SIG-M5 (cell line): ENCODE data around the gene RABEP2.
"Not testable (repeated sequence)": the region's sequence is repeated elsewhere in the genome, so short reads cannot be mapped to it uniquely, and the experiment has no call there.

ENCODE experiments used
- DNase-seq: peaks from one replicate; lab custom pipeline; 2025; lab: John Stamatoyannopoulos, UW

RABEP2 gene, protein sequence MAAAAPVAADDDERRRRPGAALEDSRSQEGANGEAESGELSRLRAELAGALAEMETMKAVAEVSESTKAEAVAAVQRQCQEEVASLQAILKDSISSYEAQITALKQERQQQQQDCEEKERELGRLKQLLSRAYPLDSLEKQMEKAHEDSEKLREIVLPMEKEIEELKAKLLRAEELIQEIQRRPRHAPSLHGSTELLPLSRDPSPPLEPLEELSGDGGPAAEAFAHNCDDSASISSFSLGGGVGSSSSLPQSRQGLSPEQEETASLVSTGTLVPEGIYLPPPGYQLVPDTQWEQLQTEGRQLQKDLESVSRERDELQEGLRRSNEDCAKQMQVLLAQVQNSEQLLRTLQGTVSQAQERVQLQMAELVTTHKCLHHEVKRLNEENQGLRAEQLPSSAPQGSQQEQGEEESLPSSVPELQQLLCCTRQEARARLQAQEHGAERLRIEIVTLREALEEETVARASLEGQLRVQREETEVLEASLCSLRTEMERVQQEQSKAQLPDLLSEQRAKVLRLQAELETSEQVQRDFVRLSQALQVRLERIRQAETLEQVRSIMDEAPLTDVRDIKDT

DNA sequence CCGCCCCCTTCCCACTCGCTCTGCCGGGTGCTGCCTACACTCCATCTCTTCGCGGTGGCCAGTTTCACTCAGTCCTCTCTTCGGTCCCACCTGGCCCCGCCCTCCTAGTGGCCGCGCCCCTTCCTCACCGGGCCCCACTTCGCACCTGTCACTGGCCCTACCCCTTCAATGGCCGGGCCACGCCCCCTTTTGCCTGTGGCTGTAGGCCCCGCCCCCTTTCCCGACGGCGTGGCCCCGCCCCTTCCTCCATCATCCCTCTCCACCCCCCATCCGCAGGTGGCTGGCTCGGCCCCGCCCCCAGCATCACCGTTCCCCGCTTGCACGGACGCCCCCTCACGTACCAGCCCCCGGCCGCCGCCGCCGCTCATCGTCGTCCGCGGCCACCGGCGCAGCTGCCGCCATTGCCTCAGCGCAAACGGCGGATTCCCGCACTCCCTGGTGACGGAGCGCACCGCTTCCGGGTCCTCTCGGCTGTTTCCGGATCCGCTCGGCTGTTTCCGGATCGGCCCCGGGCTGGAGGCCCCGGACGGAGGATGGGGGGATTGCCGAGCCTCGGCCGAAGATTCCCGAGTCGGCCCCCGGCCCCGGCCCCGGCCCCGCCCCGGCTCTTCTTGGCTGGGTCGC is at the start of gene RABEP2:
TSS of gene RABEP2 (minus strand) at position 477 of the 624 bp plus-strand sequence. CDS start at position 402, 75 bp downstream.
- DNase-seq = no peak

DNA sequence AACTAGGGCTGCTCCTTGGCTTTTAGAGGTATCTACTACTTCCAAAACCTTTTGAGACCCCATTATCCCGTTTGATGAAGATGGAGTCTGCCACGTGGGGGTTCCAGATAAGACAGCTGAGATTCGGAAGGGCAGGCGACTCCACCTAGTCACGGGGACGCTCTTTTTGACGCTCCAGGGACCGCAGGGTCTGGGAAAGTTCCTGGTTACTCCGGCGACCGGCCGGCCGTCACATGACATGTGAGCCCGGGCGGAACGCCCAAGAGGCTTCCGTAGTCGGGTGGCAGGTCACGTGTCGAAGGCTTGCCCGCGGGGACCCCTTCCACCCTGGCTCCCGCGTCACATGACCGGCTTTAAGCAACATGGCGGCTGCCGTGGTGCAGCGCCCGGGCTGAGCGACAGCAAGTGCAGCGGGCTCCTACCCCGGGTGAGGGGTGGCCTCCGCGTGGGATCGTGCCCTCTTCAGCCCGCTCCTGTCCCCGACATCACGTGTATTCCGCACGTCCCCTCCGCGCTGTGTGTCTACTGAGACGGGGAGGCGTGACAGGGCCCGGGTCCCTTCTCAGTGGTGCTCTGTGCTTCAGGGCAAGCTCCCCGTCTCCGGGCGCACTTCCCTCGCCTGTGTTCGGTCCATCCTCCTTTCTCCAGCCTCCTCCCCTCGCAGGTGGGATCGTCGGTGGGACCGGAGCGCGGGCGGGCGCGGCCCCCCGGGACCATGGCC is 49.6 kb upstream of the RABEP2 start, which contains the start of gene SPNS1:
TSS of gene SPNS1 (plus strand) at position 342 of the 721 bp plus-strand sequence. CDS start at position 716, 374 bp downstream.
- DNase-seq = peak; percentile 60

DNA sequence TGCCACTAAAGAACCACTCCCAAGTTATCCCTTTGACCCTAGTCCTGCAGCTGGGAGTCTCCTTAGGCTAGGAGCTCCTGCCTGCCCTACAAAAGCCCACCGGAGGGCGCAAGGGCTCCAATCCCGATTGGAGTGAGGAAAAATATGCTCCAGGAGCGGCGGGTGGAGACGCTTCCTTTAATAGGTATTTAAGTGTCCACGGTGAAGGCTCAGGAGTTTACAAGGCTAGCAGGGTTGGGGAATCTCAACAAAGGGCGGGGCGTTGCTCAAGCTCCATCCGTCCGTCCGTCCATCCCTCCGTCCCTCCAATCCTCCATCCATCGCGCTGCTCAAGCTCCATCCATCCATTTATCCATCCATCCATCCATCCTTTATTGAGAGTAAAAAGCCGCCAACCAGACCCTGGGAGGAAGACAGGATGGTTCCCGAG is 49.0 kb upstream of the RABEP2 start:
- no peak for DNase-seq

DNA sequence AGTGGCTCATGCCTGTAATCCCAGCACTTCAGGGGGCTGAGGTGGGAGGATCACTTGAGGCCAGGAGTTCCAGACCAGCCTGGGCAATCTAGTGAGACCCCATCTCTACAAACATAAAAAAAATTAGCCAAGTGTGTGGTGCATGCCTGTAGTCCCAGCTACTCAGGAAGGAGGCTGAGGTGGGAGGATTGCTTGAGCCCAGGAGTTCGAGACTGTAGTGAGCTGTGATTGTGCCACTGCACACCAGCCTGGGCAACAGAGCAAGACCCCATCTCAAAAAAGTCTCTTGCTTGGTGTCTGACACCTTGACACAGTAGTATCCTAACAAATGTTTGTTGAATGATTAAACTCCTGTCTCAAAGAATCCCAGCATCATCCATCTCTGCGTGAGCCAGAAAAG is 44.7 kb upstream of the RABEP2 start:
- not testable (repeated sequence) for DNase-seq

DNA sequence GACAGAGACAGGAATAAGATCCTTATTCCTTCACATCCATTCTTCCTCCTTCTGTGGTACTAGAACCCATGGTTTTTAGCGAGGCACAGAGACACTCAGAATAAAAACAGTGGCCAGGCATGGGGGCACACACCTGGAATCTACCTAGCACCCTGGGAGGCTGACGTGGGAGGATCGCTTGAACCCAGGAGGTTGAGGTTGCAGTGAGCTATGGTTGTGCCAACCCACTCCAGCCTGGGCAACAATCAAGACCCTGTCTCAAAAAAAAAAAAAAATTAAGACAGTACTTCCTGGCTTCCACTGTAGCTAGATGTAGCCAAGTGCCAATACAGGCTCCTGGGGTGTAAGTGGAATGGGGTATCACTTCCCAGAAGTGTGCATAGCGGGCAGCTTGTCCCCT is 42.1 kb upstream of the RABEP2 start:
- DNase-seq = no peak

DNA sequence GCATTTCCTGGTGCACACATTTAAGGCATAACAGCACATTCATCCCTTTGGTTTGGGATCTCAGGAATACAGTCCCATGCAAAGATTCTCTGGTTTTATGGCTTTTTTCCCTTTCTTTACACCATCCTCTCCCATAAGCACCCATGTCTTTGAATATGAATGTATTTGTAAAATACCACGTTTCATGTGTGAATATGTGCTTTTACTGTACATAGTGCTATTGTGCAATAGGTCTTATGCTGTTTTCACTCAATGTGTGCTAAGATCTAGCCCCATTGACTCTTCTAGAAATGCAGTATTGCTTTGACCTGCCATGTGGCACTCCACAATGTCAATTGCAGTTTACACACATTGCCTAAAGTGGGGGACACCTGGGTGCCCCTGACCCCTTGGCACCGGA is 39.5 kb upstream of the RABEP2 start:
- no peak for DNase-seq

DNA sequence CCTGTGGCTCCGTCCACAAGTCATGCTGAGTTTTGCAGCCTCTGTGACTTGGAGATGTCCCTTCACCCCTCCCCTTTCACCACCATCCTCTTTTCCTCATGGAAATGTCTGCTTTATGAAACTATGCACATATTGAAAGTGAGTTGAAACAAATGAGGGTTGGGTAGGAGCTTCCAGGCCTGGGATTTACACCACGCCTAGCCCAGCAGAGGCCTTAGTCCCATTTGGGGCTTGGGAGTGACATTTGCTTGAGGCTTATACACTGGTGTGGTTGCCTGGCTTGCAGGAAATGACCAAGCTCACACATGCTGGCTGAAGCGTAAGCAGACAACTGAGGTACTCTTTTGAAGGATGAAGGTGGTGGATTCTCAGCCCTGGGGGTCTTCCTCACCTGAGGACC is 39.0 kb upstream of the RABEP2 start:
- DNase-seq = no peak

DNA sequence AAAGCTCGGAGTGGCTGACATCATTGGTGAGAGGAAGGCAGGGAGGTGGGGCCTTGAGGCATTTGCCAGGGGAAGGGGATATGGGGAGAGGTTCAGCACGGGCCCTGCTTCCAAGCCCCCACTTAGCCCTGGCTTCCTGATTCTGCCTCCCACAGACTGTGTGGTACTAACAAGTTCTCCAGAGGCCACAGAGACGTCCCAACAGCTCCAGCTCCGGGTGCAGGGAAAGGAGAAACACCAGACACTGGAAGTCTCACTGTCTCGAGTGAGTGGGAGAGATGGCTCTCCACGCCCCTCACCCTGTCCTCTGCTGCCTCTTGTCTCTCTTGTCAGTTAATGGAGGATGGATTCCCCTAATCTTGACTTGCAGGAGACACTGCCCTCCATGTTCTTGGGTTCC is 33.8 kb upstream of the RABEP2 start:
- no peak for DNase-seq

DNA sequence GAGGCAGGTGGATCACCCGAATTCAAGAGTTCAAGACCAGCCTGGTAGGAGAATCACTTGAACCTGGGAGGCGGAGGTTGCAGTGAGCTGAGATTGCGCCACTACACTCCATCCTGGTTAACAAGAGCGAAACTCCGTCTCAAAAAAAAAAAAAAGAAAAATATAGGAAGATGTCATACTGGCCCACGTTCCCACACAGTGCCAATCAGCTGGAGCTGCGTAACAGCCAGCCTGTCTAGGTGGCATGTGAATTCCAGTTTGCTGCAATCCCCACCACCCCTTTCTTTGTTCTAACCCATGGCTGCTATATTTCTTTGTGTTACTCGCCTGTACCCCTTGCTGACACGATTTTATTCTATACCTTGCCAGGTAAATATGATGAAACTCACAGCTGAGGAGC is 33.2 kb upstream of the RABEP2 start:
- no peak for DNase-seq

DNA sequence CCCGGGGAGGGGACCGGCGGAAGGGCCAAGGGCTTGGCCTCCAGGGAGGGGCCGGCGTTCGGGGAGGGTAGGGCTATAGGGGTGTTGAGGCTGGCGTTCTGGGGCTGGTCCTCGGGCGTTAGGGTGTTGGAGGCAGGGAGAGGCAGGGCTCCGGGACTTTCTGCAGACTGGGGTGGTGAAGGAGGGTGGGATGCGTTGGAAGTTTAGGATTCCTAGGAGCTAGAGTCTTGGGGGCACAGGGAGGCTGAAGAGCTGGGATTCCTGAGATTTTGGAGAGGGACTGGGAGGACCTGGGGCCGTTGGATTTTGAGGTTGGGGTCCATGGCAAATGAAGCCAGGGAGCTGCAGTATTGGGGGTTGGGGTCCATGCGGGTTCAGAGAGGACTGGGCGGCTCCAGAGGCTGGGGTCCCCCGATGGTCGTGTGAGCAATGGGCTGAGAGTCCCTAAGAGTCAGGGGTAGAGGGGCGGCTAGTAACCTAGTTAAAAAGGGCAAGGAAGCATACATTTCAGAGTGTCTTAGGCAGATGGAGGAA is 26.4 kb upstream of the RABEP2 start:
- DNase-seq = no peak

DNA sequence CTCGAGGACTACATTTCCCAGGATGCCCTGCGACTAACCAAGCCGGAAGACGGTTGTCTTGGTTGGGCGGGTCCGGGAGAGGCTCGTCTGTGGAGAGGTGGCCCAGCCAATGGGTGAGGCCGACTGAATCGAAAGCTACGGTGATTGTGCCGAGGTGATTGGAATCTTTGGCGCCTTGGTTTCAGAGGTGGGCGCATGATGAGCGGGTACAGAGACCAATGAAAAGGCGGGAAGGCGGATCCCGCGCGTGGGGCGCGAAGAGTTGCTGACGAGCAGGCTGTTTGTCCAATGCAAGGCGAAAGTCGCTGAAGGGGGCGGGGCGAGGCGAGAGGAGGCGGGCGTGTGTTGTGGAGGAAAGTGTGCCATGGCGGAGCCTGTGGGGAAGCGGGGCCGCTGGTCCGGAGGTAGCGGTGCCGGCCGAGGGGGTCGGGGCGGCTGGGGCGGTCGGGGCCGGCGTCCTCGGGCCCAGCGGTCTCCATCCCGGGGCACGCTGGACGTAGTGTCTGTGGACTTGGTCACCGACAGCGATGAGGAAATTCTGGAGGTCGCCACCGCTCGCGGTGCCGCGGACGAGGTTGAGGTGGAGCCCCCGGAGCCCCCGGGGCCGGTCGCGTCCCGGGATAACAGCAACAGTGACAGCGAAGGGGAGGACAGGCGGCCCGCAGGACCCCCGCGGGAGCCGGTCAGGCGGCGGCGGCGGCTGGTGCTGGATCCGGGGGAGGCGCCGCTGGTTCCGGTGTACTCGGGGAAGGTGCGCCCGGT is 25.8 kb upstream of the RABEP2 start, which contains the start of gene NFATC2IP:
TSS of gene NFATC2IP (plus strand) at position 290 of the 762 bp plus-strand sequence. CDS start at position 365, 75 bp downstream.
- DNase-seq = peak; percentile 95

DNA sequence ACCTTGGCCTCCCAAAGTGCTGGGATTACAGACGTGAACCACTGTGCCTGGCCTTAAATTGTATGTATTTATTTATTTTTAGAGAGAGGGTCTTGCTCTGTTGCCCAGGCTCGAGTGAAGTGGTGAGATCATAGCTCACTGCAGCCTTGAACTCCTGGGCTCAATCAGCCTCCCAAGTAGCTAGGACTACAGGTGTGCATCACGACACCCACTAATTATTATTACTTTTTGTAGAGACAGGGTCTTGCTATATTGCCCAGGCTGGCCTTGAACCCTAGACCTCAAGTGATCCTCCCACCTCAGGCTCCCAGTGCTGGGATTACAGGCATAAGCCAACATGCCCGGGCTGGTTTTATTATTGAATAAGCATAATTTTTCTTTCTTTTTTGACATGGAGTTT is 21.6 kb upstream of the RABEP2 start:
- DNase-seq = no peak

DNA sequence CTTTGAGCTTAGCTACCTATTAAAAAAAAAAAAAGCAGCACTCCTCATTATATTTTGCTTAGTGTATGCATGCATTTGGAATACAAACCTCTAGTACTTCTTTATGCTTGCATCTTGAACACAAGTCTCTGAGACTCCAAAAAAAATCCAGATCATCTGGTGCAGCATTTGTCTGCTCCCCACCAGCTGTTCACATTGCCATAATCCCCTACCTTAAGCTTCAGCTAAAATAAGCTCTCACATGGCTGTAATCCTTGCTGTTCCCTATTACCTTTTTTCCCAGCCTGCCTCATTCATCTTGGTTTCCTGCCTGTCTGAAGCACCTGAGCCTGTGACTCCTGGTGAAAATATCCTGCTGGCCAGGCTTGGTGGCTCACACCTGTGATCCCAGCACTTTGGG is 18.2 kb upstream of the RABEP2 start:
- no peak for DNase-seq

DNA sequence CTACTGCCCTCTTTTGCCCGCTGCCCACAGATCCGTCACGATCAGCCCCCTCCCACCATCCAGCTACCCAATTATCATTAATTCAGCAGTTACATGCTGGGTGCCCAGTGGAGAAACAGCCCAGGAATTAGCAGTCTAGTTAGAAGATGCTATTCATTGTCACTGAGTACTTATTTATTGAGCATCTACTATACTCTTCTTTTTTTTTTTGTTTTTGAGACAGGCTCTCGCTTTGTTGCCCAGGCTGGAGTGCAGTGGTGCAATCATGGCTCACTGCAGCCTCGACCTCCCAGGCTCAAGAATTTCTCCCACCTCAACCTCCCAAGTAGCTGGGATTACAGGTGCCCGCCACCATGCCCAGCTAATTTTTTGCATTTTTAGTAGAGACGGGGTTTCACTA is 14.8 kb upstream of the RABEP2 start:
- not testable (repeated sequence) for DNase-seq

DNA sequence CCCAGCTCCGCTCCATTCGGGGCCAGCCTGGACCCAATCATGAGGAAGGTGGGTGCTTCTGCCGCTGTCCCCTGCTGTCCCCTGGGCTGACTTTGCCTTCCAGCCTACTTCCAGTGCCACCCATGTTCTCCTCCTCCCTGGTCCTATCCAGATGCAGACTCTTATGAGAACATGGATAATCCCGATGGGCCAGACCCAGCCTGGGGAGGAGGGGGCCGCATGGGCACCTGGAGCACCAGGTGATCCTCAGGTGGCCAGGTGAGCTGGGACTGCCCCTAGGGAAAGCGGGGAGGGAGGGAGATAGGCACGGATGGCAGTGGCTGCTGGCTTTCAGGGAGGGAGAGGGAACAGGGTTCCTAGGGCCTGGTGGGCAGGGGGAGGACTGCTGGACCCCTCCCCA is 13.7 kb upstream of the RABEP2 start:
- no peak for DNase-seq

DNA sequence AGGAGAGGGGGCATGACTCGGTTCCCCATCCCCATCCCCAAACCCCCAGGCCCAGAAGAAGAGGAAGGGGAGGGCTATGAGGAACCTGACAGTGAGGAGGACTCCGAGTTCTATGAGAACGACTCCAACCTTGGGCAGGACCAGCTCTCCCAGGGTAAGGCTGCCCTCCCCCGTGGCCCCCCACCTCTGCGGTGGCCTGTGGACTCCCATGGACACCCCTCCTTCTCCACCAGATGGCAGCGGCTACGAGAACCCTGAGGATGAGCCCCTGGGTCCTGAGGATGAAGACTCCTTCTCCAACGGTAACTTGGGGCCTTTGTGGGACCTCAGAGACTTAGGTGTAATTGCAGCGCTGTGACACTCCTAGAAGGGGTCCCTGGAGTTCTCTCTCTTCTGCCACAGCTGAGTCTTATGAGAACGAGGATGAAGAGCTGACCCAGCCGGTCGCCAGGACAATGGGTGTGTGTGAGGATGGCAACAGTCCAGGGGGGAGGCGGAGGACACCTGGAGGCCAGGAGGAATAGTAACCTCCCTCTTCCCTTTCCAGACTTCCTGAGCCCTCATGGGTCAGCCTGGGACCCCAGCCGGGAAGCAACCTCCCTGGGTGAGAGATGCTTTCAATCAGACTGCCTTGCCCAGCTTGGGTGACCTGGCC is 12.3 kb upstream of the RABEP2 start:
- no peak for DNase-seq

DNA sequence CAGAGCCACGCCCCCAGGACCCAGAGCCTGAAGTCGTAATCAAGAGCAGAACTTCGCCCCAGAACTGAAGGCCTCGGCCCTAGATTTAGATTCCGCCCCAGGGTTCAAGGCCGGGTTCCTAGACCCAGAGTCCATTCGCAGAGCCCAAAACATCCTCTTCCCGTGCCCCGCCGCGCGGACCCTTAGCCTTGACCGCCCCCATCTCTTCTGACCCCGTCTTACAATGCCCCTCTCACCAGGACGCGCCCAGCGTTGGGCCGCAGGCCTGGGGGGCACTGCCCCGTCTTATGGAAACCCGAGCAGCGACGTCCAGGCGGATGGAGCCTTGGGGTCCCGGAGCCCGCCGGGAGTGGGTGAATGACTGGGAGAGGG is 11.7 kb upstream of the RABEP2 start:
- DNase-seq = no peak

DNA sequence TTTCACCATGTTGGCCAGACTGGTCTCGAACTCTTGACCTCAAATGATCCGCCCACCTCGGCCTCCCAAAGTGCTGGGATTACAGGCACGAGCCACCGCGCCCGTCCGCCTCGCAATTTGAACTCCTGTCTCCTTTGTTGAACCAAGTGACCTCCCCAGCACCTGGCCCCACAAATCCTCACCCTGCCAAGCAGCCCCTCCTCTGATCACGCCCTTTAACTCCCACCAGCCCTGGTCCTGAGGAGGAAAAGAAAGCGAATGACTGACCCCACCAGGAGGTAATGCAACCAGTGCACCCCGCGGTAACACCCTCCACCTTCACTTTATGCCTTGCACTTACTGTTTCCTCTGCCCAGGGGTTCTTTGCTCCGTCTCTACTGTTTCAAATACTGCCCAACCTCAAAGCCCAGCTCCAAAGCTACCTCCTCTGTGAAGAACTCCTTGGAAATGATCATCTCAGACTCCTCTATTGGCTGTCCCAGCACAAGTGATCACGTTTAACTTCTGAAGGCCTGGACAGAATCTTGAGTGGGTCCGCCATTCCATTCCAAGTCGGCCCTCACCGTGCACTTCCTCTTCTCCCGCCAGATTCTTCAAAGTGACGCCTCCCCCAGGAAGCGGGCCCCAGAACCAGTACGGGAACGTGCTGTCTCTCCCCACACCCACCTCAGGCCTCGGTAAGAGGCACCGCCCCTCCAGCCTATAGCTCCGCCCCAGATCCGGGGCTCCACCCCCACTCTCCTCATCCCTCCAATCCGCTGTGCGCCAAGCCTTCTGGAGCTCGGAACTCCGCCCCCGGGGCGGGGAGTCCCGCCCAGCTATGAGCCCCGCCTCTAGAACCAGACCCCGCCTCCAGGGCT is 11.1 kb upstream of the RABEP2 start:
- DNase-seq = peak; percentile 66

DNA sequence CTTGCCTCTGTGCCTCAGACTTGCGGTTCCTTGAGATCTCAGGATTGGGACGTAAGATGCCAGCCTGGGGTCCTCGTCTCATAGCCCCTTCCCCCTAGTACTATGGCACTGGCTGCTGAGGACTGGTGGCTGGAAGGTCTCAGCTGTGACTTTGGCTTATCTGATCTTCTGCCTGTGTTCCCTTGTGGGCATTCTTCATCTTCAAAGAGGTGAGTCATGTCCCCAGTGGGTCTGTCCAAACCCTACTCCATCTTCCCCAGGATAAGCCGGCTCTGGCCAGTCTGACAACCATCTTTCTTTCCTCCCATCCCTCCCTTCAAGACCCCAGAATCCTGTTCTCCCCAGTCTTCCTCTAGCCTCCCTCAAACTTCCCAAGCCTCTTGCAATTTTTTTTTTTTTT is 10.3 kb upstream of the RABEP2 start:
- DNase-seq = no peak

DNA sequence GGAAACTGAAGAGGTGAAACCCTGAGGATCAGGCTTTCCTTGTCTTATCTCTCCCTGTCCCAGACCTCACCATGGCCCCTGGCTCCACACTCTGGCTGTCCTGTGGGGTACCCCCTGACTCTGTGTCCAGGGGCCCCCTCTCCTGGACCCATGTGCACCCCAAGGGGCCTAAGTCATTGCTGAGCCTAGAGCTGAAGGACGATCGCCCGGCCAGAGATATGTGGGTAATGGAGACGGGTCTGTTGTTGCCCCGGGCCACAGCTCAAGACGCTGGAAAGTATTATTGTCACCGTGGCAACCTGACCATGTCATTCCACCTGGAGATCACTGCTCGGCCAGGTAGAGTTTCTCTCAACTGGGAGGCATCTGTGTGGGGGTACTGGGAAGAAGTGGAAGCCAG is 8.1 kb upstream of the RABEP2 start:
- DNase-seq = no peak
